BLaER1 (cell line): Measurements from ENCODE around the gene ARMH3.
"Not testable (repeated sequence)": the region's sequence is repeated elsewhere in the genome, so short reads cannot be mapped to it uniquely, and the experiment has no call there.

ENCODE experiments used
- H3K27ac ChIP-seq: shearing (Covaris generic); formaldehyde crosslinking; 2 replicates; pipeline ENCODE4 v1.8.1; 2022
- H3K27me3 ChIP-seq: shearing (Covaris generic); formaldehyde crosslinking; 2 replicates; pipeline ENCODE4 v1.8.1; 2022
- H3K36me3 ChIP-seq: shearing (Covaris generic); formaldehyde crosslinking; 2 replicates; pipeline ENCODE4 v1.8.1; 2022
- H3K4me1 ChIP-seq: shearing (Covaris generic); formaldehyde crosslinking; 2 replicates; pipeline ENCODE4 v1.8.1; 2022
- H3K4me2 ChIP-seq: shearing (Covaris generic); formaldehyde crosslinking; 2 replicates; pipeline ENCODE4 v1.8.1; 2022
- H3K4me3 ChIP-seq: shearing (Covaris generic); formaldehyde crosslinking; 2 replicates; pipeline ENCODE4 v1.8.1; 2022
- H3K9ac ChIP-seq: shearing (Covaris generic); formaldehyde crosslinking; 2 replicates; pipeline ENCODE4 v1.8.1; 2022
- H3K9me3 ChIP-seq: shearing (Covaris generic); formaldehyde crosslinking; 2 replicates; pipeline ENCODE4 v1.8.1; 2022
- H4K20me1 ChIP-seq: shearing (Covaris generic); formaldehyde crosslinking; 2 replicates; pipeline ENCODE4 v1.8.1; 2022
- Cebpa-rat ChIP-seq: shearing (Covaris generic); IDR thresholded peaks from 2 replicates; pipeline ENCODE4 v1.8.1; 2022

Gene ARMH3

DNA sequence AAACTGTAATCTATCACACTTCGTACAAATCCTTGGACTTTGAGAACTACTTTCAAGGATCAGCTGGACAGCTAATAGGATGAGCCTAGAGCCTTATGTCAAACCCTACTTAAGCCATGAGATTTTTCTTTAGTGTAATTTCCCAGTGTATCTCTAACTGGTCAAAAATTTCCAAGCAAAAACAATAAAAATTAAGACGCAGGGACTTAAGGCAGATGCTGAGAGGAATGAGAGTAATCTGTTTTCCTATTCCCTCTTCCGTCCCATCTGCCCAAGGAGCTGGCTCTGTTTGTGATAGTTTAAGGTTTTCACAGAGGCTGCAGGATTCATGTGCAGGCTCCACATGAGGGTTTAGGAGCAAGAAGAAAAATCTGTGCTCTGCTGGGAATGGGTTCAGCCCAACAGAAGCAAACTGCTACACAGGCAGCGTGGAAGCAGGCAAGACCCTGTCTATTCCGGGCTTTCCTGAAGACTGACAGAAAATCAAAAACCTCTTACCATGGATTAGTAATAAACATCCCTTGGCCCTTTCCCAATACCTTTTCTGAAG lies 62.2 kb downstream of the ARMH3 start:
- Histone ChIP-seq H3K27me3 (no peaks in the 10 kb centered on the region), H4K20me1 (no peaks in the 10 kb centered on the region), H3K9me3 (no peaks in the 10 kb centered on the region), H3K27ac (no peak overlapping the region), H3K9ac (no peak overlapping the region), H3K4me2 (no peak overlapping the region), H3K36me3 (peaks cover 94% of the 10 kb centered on the region), H3K4me1 (no peaks in the 10 kb centered on the region), H3K4me3 (no peak overlapping the region)
- TF ChIP-seq Cebpa-rat, result no peak

DNA sequence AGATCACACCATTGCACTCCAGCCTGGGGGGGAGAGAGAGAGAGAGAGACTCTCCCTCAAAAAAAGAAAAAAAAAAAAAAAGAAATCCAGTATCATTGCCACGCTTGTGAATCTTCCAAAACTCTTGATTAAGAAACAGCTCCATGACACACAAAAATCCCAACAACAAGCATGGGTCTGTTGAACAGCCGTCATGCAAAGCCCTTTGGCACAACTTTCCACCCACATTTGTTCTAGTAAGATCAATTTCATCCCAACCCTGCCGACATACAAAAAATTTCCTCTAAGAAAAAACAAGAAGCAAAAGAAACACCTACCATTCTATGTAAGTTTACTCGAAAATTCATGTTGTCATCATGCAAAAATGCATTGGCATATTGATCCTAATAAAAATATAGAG lies 62.8 kb downstream of the ARMH3 start:
- TF ChIP-seq Cebpa-rat, result no peak
- H3K36me3 ChIP-seq, result peaks cover 94% of the 10 kb centered on the region
- no peak overlapping the region for H3K4me2 ChIP-seq
- no peak overlapping the region for H3K9ac ChIP-seq
- no peaks in the 10 kb centered on the region for H4K20me1 ChIP-seq
- no peak overlapping the region for H3K4me3 ChIP-seq
- H3K9me3 ChIP-seq, result no peaks in the 10 kb centered on the region
- H3K27me3 ChIP-seq, result no peaks in the 10 kb centered on the region
- no peak overlapping the region for H3K27ac ChIP-seq
- no peaks in the 10 kb centered on the region for H3K4me1 ChIP-seq

DNA sequence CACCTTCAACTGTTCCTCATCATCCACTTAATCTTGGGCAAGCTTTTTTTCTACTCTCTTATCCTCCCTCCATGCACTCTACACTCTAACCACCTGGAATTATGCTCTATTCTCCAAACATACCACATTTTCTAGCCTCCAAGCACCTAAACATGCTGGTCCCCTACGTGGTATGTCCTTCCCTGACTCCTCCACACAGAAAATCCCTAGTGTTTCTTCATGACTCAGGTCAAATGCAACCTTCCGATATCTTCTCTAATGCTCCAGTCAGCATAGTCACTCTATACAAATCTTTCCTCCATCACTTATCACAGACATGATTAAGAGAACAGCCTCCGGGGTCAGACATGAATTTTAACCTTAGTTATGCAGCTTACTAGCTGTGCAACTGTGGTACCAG lies 68.8 kb downstream of the ARMH3 start:
- no peak overlapping the region for H3K27ac ChIP-seq
- H3K36me3 ChIP-seq, result peaks cover 97% of the 10 kb centered on the region
- H3K27me3 ChIP-seq, result no peaks in the 10 kb centered on the region
- no peak overlapping the region for H3K9ac ChIP-seq
- no peaks in the 10 kb centered on the region for H3K9me3 ChIP-seq
- TF ChIP-seq Cebpa-rat, result no peak
- no peaks in the 10 kb centered on the region for H4K20me1 ChIP-seq
- peaks cover 5% of the 10 kb centered on the region; the same call in 1 of the 2 replicates for H3K4me1 ChIP-seq
- H3K4me3 ChIP-seq, result no peak overlapping the region
- no peak overlapping the region for H3K4me2 ChIP-seq

DNA sequence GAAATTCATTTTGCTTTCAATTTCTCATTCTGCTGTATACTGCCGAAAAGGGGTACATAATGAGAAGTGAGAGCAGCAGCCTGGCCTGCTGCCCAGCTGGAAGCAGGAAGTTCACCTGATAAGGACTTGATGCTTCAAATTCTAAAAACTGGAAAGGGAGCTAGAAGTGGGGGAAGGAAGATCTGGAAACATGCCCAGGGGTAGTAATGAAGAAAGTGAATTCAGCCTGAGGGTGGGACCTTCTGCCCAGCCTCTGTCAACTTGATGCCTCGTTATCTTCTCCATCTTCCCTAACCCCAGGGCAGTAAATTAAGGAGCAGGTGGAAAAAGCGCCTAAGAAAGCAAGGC lies 69.4 kb downstream of the ARMH3 start:
- Histone ChIP-seq H3K4me1 (peaks cover 5% of the 10 kb centered on the region; the same call in 1 of the 2 replicates), H3K9me3 (no peaks in the 10 kb centered on the region), H3K27me3 (no peaks in the 10 kb centered on the region), H3K4me3 (no peak overlapping the region), H3K36me3 (peaks cover 97% of the 10 kb centered on the region), H3K27ac (no peak overlapping the region), H3K9ac (no peak overlapping the region), H3K4me2 (no peak overlapping the region), H4K20me1 (no peaks in the 10 kb centered on the region)
- TF ChIP-seq Cebpa-rat, result no peak

DNA sequence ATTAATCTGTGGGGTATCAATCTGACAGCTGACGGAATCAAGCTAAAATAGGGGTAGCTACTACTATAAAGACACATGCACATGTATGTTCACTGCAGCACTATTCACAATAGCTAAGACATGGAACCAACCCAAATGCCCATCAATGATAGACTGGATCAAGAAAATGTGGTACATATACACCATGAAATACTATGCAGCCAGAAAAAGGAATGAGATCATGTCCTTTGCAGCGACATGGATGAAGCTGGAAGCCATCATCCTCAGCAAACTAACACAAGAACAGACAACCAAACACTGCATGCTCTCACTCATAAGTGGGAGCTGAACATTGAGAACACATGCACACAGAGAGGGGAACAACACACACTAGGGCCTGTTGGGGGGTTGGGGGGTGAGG lies 75.3 kb downstream of the ARMH3 start:
- H4K20me1 ChIP-seq, H3K27me3 ChIP-seq: not testable (repeated sequence)

DNA sequence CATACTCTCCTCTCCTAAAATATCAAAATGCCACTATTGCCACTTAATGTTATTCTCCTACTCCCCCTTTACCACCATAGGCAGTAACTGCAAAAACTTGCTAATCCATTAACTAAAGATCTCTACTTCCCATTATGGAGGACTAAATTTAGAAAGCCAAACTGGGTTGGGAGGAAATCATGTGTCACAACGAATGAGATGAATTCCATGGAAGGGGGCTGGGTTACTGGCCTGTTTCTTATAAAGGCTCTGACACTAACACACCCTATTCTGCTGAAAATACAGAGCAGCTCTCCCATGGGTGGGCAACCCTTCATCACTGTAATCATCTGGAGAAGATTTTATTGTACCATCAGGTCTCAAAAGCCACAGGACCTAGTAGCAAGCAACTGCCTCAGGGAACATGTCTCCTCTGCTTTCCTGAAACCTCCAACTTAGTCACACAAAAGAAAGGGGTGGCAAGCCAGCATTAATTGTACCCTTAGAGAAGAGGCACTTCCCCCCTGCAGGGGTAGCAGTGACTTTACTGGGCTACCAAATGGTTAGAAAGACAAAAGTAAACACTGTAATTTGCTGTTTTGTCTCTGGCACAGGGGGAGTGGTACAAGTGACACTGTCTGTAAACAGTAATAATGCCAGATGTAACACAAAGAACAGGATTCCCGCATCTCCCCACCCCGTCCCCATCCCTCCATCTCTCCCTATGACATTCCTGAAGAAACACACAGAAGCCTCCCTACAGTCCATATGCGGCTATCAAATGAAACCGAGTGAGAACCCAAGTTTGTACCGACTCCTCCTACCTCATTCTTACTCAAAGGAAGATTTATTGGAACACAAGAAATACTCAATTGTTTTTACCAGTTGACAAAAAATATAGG lies 81.6 kb downstream of the ARMH3 start:
- Histone ChIP-seq H4K20me1 (no peaks in the 10 kb centered on the region), H3K36me3 (peaks cover 53% of the 10 kb centered on the region), H3K4me3 (peak overlapping the region; percentile 52), H3K9ac (peak overlapping the region; percentile 56), H3K27me3 (no peaks in the 10 kb centered on the region), H3K4me2 (peak overlapping the region; percentile 85), H3K27ac (peak overlapping the region; percentile 73), H3K4me1 (peaks cover 51% of the 10 kb centered on the region), H3K9me3 (no peaks in the 10 kb centered on the region)
- no peak for TF ChIP-seq Cebpa-rat

More for the DNA sequence above, 75.3 kb downstream of the ARMH3 start:
- H3K4me1 ChIP-seq, H3K9ac ChIP-seq, H3K4me3 ChIP-seq, H3K27ac ChIP-seq, H3K9me3 ChIP-seq, H3K4me2 ChIP-seq: not testable (repeated sequence)
- peaks cover 67% of the 10 kb centered on the region for H3K36me3 ChIP-seq

DNA sequence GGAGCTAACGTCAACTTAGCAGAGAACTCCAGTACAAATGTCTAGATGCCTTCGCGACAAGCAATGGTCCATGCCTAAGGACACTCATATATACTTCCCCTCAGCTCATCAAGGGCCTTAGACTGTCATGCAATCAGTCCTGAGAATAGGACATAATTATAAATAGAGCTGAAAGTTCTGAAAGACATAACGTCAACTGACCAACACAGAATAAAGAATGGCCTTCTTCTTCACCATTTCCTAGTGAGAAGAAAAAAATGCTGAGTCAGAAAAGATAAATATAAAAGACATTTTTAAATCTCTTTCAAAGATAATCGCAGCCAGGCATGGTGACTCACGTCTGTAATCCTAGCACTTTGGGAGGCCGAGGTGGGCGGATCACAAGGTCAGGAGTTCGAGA lies 83.2 kb downstream of the ARMH3 start:
- no peak for TF ChIP-seq Cebpa-rat
- Histone ChIP-seq H3K9me3 (no peaks in the 10 kb centered on the region), H3K4me1 (peaks cover 67% of the 10 kb centered on the region), H3K36me3 (peaks cover 64% of the 10 kb centered on the region), H3K4me3 (no peak overlapping the region), H3K4me2 (peak overlapping the region; percentile 85), H4K20me1 (no peaks in the 10 kb centered on the region), H3K9ac (no peak overlapping the region), H3K27ac (peak overlapping the region; percentile 73), H3K27me3 (no peaks in the 10 kb centered on the region)

DNA sequence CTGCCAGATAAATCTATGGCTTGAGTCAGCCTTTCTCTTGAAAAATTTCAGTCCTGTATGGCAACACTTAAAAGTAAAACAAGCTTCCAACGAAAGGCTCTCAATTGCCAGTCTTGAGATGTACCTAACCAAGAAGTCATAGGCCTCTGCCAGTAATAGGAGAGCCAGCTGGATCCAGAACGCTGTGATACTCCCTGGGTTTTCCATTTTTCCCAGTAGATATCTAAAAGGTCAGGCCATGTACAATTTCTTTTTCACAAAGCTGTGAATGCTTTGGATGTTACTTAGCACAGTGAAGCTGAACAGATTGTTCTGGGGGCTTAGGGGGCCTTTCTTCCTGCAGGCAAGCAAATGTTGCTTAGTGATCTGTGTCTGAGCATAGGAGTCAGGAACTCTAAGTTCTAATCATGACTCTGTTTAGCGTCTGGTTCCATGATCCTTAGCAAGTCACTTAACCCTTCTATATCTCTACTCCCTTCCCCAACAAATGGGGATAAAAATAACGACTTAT lies 86.5 kb downstream of the ARMH3 start:
- TF ChIP-seq Cebpa-rat, result no peak
- H3K4me2 ChIP-seq, result peak overlapping the region; percentile 72
- no peak overlapping the region for H3K4me3 ChIP-seq
- H3K9ac ChIP-seq, result peak overlapping the region; percentile 50; the same call in 1 of the 2 replicates
- no peaks in the 10 kb centered on the region for H3K27me3 ChIP-seq
- peaks cover 63% of the 10 kb centered on the region for H3K36me3 ChIP-seq
- H3K9me3 ChIP-seq, result no peaks in the 10 kb centered on the region
- peak overlapping the region; percentile 68 for H3K27ac ChIP-seq
- peaks cover 59% of the 10 kb centered on the region for H3K4me1 ChIP-seq
- H4K20me1 ChIP-seq, result no peaks in the 10 kb centered on the region

DNA sequence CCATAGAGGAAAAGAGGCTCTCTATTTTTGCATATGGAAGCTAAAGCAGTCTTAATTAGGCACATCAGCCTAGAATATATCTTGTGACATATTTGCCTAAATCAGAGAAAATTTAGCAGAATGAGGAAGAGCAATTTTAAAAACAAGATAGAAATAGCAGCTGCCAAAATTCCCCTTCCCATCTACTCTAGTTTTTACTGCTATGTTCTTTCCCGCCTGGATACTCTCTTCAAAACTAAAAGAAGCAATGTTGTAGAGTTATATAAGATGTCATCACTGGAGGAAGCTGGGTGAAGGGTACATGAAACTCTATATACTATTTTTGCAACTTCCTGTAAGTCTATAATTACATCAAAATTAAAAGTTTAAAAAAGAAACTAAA lies 87.0 kb downstream of the ARMH3 start:
- H3K27ac ChIP-seq, result peak overlapping the region; percentile 68
- peaks cover 69% of the 10 kb centered on the region for H3K36me3 ChIP-seq
- H3K4me1 ChIP-seq, result peaks cover 53% of the 10 kb centered on the region
- peak overlapping the region; percentile 50; the same call in 1 of the 2 replicates for H3K9ac ChIP-seq
- peak overlapping the region; percentile 72 for H3K4me2 ChIP-seq
- no peaks in the 10 kb centered on the region for H4K20me1 ChIP-seq
- H3K27me3 ChIP-seq, result no peaks in the 10 kb centered on the region
- no peaks in the 10 kb centered on the region for H3K9me3 ChIP-seq
- no peak overlapping the region for H3K4me3 ChIP-seq
- TF ChIP-seq Cebpa-rat, result no peak

DNA sequence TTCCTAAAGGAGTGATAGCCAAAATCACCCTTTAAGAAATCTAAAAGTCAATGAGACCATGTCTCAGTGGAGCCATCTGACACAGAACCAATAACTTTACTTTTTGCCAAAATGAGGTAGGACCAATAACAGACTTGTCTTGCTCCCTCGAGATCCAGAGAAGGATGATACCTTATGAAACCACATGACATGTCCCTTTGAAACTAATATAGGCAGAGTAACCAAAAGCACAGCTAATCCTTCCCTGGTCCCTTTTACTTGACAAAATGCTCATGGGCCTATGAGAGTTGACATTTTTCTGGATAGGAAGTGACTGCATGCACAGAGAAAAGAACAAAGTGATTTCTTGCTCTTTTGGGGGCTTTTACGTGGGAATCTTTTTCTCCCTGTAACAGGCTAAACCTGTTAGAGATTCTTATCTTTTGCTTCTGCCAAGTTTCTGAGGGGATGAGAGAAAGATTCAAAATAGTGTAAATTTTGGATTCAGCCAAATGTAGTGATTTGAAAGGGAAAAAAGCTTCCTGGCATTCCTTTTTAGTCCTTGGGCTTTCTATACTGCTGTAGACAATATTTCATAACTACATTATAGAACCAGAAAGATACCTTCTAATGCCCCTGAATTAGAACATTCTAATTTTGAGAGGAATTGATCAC lies 87.6 kb downstream of the ARMH3 start:
- no peaks in the 10 kb centered on the region for H4K20me1 ChIP-seq
- TF ChIP-seq Cebpa-rat, result no peak
- no peaks in the 10 kb centered on the region for H3K9me3 ChIP-seq
- H3K9ac ChIP-seq, result no peak overlapping the region
- peak overlapping the region; percentile 72 for H3K4me2 ChIP-seq
- no peak overlapping the region for H3K4me3 ChIP-seq
- peaks cover 48% of the 10 kb centered on the region for H3K4me1 ChIP-seq
- H3K27ac ChIP-seq, result peak overlapping the region; percentile 68
- no peaks in the 10 kb centered on the region for H3K27me3 ChIP-seq
- H3K36me3 ChIP-seq, result peaks cover 74% of the 10 kb centered on the region
